ENCODE results near the gene MRPS17.

- TF ChIP-seq, protein P1, sequence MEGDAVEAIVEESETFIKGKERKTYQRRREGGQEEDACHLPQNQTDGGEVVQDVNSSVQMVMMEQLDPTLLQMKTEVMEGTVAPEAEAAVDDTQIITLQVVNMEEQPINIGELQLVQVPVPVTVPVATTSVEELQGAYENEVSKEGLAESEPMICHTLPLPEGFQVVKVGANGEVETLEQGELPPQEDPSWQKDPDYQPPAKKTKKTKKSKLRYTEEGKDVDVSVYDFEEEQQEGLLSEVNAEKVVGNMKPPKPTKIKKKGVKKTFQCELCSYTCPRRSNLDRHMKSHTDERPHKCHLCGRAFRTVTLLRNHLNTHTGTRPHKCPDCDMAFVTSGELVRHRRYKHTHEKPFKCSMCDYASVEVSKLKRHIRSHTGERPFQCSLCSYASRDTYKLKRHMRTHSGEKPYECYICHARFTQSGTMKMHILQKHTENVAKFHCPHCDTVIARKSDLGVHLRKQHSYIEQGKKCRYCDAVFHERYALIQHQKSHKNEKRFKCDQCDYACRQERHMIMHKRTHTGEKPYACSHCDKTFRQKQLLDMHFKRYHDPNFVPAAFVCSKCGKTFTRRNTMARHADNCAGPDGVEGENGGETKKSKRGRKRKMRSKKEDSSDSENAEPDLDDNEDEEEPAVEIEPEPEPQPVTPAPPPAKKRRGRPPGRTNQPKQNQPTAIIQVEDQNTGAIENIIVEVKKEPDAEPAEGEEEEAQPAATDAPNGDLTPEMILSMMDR (IDR thresholded peaks at IDR 0.05; ENCODE audit: insufficient read depth, low read length, poor library complexity, severe bottlenecking), result no peak
- no peak for TF ChIP-seq EZH2phosphoT487 (conservative IDR thresholded peaks at IDR 0.05; ENCODE audit: low read length)
These were observed 12.0 kb downstream of the MRPS17 start for GRCh38 chr7:55963584-55964168.
